ACC112 (cell line): ENCODE measurements around the gene MINDY4.

Source experiments
- H2AFZ ChIP-seq: fragments of 200-600 bp; sonication (generic); one replicate; pipeline ENCODE4 v1.6.0; 2017; ENCODE audit warnings: antibody characterized with exemption, low read length; ENCODE audit not compliant: unreplicated experiment
- H3K27ac ChIP-seq: fragments of 200-600 bp; sonication (generic); 2 replicates; pipeline ENCODE4 v1.5.1; 2014; ENCODE audit warnings: low read depth, mild to moderate bottlenecking, antibody characterized with exemption, low read length, moderate library complexity
- H3K27me3 ChIP-seq: fragments of 200-600 bp; sonication (generic); 2 replicates; pipeline ENCODE4 v1.6.1; 2014; ENCODE audit warnings: mild to moderate bottlenecking, antibody characterized with exemption, low read length, moderate library complexity, mixed read lengths; ENCODE audit not compliant: insufficient read depth
- H3K36me3 ChIP-seq: fragments of 200-600 bp; sonication (generic); 2 replicates; pipeline ENCODE4 v1.6.1; 2016; ENCODE audit warnings: mild to moderate bottlenecking, antibody characterized with exemption, low read length, moderate library complexity, mixed read lengths; ENCODE audit not compliant: insufficient read depth
- H3K4me1 ChIP-seq: fragments of 200-600 bp; sonication (generic); one replicate; pipeline ENCODE4 v1.6.1; 2016; ENCODE audit warnings: low read length, mixed read lengths; ENCODE audit not compliant: insufficient read depth, unreplicated experiment, control insufficient read depth
- H3K4me3 ChIP-seq: fragments of 200-600 bp; sonication (generic); 2 replicates; pipeline ENCODE4 v1.5.1; 2014; ENCODE audit warnings: mild to moderate bottlenecking, low read depth, low read length
- H3K79me2 ChIP-seq: fragments of 200-600 bp; sonication (generic); one replicate; pipeline ENCODE4 v1.6.0; 2016; ENCODE audit warnings: low read length; ENCODE audit not compliant: control insufficient read depth, unreplicated experiment, insufficient read depth

MINDY4 gene

DNA sequence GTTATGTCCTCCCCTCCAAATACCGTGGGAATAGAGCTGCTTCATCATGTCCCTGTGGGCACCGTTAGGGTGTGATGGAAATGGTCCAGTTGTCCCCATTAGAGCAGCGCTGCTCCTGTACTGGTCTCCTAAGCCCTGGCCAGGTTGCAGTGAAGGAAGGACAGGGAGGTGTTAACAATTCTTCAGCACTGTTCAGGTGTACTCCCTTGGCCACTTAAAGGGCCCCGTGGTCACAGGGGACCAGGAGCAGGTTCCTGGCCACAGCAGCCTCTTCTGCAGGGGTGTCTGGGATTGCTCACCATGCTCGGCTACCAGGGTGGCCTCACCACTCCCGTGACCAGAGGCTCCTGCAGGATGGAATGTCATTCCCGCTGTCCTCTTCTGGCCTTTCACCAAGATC, 65.8 kb downstream of the MINDY4 start:
- Histone ChIP-seq H3K27ac (no peak overlapping the region), H3K4me1 (no peaks in the 10 kb centered on the region), H2AFZ (no peak overlapping the region), H3K4me3 (no peak overlapping the region), H3K79me2 (no peaks in the 10 kb centered on the region), H3K27me3 (no peaks in the 10 kb centered on the region), H3K36me3 (no peaks in the 10 kb centered on the region)

- Histone ChIP-seq H3K27me3 (no peaks in the 10 kb centered on the region), H3K4me1 (no peaks in the 10 kb centered on the region), H3K4me3 (no peak overlapping the region), H3K27ac (no peak overlapping the region), H3K36me3 (no peaks in the 10 kb centered on the region), H3K79me2 (no peaks in the 10 kb centered on the region), H2AFZ (no peak overlapping the region)
Observed at GRCh38 chr7:30837581-30837980, 66.4 kb downstream of the MINDY4 start.

GRCh38 chr7:30838008-30838407, 66.8 kb downstream of the MINDY4 start:
- H2AFZ ChIP-seq: no peak overlapping the region
- no peaks in the 10 kb centered on the region for H3K36me3 ChIP-seq
- no peak overlapping the region for H3K27ac ChIP-seq
- H3K27me3 ChIP-seq: no peaks in the 10 kb centered on the region
- H3K79me2 ChIP-seq: no peaks in the 10 kb centered on the region
- H3K4me1 ChIP-seq: no peaks in the 10 kb centered on the region
- H3K4me3 ChIP-seq: no peak overlapping the region

GRCh38 chr7:30840141-30841024, 69.2 kb downstream of the MINDY4 start:
- Histone ChIP-seq H3K4me1 (peaks cover 4% of the 10 kb centered on the region), H2AFZ (no peak overlapping the region), H3K79me2 (no peaks in the 10 kb centered on the region), H3K27me3 (no peaks in the 10 kb centered on the region), H3K27ac (no peak overlapping the region), H3K36me3 (no peaks in the 10 kb centered on the region), H3K4me3 (no peak overlapping the region)

DNA sequence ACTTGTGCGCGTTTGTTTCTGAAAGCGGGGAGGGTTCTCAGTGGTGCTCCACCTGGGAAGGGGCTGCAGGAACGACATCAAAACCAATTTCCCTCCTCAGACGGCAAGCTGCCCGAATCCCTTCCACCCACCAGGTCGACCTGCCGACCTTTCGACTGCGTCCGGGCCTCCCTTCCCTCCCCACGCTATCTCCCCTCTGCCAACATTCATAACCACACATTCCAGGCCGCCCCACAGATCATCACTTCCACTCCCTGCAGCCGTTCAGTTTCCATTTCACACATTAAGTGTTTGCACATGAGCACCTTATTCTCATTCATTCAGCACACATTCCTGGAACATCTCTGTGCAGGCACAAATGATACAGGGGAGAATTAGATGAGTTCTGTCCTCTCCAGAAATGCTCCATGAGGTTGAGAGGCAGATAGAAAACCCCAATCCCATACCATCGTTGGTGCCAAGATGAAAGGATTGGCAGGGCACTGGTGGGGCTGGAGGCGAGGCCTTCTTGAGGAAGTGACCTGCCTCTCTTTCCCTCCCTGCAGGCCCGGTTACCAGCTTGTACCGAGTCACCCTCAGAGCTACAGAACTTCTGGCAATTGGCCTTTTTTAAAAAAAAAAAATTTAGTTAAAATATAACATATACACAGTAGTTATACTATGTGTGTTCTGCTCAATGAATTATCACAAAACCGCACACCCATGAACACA, 70.0 kb downstream of the MINDY4 start:
- Histone ChIP-seq H3K27ac (no peak overlapping the region), H3K36me3 (no peaks in the 10 kb centered on the region), H3K4me1 (peaks cover 11% of the 10 kb centered on the region), H3K4me3 (no peak overlapping the region), H3K79me2 (no peaks in the 10 kb centered on the region), H3K27me3 (no peaks in the 10 kb centered on the region), H2AFZ (no peak overlapping the region)

GRCh38 chr7:30841801-30842541, 70.8 kb downstream of the MINDY4 start:
- Histone ChIP-seq H3K27ac (no peak overlapping the region), H2AFZ (no peak overlapping the region), H3K4me1 (peaks cover 11% of the 10 kb centered on the region), H3K36me3 (no peaks in the 10 kb centered on the region), H3K79me2 (no peaks in the 10 kb centered on the region), H3K4me3 (no peak overlapping the region), H3K27me3 (no peaks in the 10 kb centered on the region)

DNA sequence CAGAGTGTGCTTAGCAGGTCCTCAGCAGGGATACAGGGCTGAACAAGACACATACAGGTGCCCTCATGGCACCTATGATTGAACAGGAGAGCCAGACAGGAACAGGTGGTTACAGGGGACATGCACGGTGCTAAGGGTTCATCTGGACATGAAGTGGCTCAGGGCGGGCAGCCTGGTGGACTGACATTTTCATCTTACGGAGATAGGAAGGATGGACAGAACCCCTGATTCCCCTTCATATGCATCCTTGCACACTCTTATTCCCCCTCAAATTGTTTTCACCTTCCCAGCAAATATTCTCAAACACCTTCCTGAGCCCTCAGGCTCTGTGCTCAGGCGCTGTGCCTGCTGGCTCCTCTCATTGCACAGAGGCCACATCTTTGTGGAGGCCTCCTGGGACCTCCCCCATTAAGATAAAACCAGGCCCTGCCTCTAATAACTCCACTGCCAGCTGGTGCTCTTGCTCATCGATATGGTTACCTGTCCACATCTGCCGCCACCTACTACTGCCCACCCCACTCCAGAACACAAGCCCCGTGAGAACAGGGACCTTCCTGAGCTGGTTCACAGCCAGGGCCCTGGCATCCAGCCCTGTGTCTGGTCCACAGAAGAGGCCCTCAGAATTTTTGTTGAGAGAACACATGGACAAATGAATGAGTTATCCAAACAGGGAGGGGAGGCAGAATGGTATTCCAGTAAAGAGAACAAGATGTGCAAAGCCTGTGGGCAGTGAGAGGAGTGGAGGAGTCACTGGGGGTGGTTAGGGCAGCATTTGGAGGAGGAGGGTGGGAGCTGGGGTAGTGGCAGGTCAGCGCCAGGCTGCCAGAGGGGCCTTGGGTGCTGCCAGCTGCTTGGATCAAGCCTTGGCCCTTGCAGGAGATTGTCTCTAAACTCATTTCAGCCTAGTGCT, 71.6 kb downstream of the MINDY4 start:
- Histone ChIP-seq H3K4me1 (peaks cover 11% of the 10 kb centered on the region), H2AFZ (no peak overlapping the region), H3K79me2 (no peaks in the 10 kb centered on the region), H3K36me3 (no peaks in the 10 kb centered on the region), H3K4me3 (no peak overlapping the region), H3K27me3 (no peaks in the 10 kb centered on the region), H3K27ac (no peak overlapping the region)

DNA sequence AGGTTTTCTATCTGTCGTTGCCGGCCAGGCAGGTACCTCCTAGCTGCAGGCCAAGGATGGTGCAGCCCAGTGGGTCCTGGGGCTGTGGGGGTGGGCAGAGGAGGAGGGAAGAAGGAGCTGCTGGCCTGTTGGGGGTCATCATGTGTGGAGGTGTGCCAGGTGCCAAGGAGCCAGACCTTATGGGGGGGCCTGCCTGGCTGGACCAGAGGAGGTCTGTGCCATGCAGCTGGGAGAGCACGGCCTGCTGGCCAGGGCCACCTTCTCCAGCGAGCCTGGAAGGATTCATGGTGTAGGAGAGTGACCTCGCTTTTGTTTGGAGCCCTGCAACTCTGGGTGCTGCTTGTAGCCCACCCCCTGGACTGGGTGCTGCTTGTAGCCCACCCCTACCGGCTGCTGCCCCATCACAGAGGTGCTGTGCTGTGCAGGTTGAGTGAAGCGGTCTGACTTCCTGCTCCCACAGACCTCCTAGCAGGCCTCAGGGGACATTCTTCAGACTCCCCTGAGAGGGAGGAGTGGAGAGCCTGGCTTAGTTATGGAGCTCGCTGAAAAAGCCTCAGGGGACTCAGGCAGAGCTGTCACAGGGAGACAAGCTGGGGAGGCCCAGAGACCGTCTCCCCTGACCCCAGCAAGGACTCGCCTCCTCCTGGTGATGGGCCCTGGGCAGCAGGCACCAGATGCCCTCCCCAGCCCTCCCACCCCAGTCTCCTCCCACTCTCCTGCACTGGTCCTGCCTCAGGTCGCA, 72.7 kb downstream of the MINDY4 start:
- no peaks in the 10 kb centered on the region for H3K36me3 ChIP-seq
- H3K27me3 ChIP-seq: no peaks in the 10 kb centered on the region
- peaks cover 11% of the 10 kb centered on the region for H3K4me1 ChIP-seq
- no peak overlapping the region for H3K27ac ChIP-seq
- no peak overlapping the region for H2AFZ ChIP-seq
- no peaks in the 10 kb centered on the region for H3K79me2 ChIP-seq
- no peak overlapping the region for H3K4me3 ChIP-seq

DNA sequence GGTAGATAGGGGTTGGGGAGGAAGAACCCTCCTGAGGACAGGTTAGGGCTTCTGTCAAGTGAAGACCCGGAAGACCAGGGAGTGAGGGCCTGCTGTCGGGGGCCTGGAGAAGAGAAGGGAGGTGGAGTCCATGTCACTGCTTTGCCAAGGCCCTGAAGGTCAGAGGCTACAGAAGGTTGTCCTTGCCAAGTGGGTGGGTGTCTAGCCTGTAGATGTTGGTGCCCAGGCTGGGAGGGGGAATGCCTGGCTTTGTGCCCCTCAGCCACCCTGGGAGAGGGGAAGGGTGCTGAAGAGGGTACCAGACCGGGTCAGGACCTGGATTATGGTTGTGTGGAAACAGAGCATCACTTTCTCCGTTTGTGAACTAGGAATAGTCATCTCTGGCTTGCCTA, 73.3 kb downstream of the MINDY4 start:
- Histone ChIP-seq H3K36me3 (no peaks in the 10 kb centered on the region), H2AFZ (no peak overlapping the region), H3K4me3 (no peak overlapping the region), H3K4me1 (peaks cover 11% of the 10 kb centered on the region), H3K27me3 (no peaks in the 10 kb centered on the region), H3K79me2 (no peaks in the 10 kb centered on the region), H3K27ac (no peak overlapping the region)
